Measurements from ENCODE around the gene ATOSA. TPM values are rescaled to one million over a fixed set of nuclear protein-coding genes. Genes with fewer than 3 reads are reported as not detected.
A peak's percentile ranks its signal among the peaks of the same experiment; 100 is the strongest.

The ATOSA gene
- total and polyA plus RNA-seq, 2 of the 13 experiments (the other 11 are each of a cell fraction or from before 2014, with no cell fraction given) = 6.6 to 16.3 TPM

DNA sequence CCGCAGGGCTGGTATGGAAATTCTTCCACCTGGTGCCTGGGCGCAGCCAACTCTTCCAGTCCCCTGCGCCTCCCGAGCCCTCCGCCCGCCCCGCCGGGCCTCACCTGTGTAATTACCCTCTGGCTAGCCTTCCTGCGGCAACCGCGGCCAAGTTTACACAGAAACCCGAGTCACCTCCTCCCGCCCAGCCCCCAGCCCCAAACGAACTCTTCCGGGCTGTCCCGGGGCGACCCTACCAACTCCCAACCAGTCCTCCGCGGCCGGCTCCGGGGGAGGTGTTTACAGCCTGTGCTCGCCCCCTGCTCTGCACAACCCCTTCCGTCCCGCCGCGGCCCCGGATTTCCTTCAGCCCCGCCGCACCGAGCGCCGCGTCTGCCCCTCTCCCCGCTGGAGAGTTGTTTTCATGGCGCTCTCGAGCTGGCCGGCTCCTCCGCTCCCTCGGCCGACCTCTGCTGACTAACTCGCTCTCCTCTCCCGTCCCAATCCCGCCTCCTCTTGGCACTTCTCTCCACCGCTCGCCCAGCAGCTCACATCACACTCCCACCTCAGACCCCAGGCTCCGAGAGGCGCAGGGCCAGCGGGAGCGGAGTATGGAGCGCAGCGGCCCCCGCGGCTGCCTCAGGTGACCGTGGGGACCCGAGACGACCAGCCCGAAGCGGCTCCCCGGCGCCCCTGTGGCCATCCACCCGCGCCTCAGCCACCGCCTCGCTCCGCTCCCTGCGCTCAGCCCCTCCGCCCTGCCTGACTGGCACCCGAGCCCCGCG is 538 bp downstream of the ATOSA start:
- peak overlapping the region; percentile 77 for H3K4me2 ChIP-seq (ENCODE audit: low read depth, low read length)
- H3K27ac ChIP-seq (ENCODE audit: extremely low read length, insufficient read depth, low read length) = peak overlapping the region; percentile 96
- in situ Hi-C loops (cut with HindIII; ENCODE audit: extremely low pct_ligation_motif_present, low pct_unique_long_range_greater_than_20kb) (no loop called here), intact Hi-C loops (cut with micrococcal nuclease; ENCODE audit: unreplicated experiment) (loop anchor here (1.0 to 10.0 kb wide), 5 partner anchors 26 to 154 kb away; partner anchors contain the start of genes ARPP19 and MYO5A)
- H3K79me2 ChIP-seq (ENCODE audit: insufficient read depth, low read length) = no peaks in the 10 kb centered on the region
- H3K36me3 ChIP-seq (replicated peaks in 1 of 2; ENCODE audit: control insufficient read depth in 1 of 2, insufficient read depth in 2 of 2, low read length in 2 of 2) = no peaks in the 10 kb centered on the region
- no peaks in the 10 kb centered on the region; a peak in 1 of 5 replicates for H3K27me3 ChIP-seq (ENCODE audit: control insufficient read depth in 1 of 2, insufficient read depth in 2 of 2, low read length in 2 of 2)
- POLR2A ChIA-PET = interaction anchor here (0.7 to 1.2 kb wide), 2 partner anchors 56 to 63 kb away, joined by 3 read pairs; no protein-coding TSS in a partner anchor
- H3K4me1 ChIP-seq (ENCODE audit: insufficient read depth, low read length) = peaks cover 14% of the 10 kb centered on the region
- CTCF ChIA-PET (ENCODE audit: low intra/inter-chr PET ratio, low total read pairs) = no interaction called here
- DNase-seq (ENCODE audit: low spot score) (peak; percentile 57), ATAC-seq (peak; percentile 81), FAIRE-seq (no peak)
- H3K9me3 ChIP-seq (ENCODE audit: low read length) = no peaks in the 10 kb centered on the region
- peak overlapping the region; percentile 84 to 98 (median 94) for H3K4me3 ChIP-seq (replicated peaks in 1 of 3; ENCODE audit: insufficient read depth in 1 of 3, low read depth in 2 of 3, low read length in 3 of 3)
- WGBS (ENCODE audit: low lambda C conversion rate) = 2% methylated on average over 30 of the region's 70 CpGs
- no peaks in the 10 kb centered on the region for H4K20me1 ChIP-seq (ENCODE audit: insufficient read depth, low read length)
- no TSS peak for BruUV-seq (replicated peaks)
- peak overlapping the region; percentile 82 for H3K9ac ChIP-seq (ENCODE audit: insufficient read depth, low read depth, low read length)
- no peak overlapping the region for H2AFZ ChIP-seq (ENCODE audit: low read length)
- no peak for TF ChIP-seq KLF13 (CRISPR knock-in tag; IDR thresholded peaks at IDR 0.05)
- TF ChIP-seq HDAC2 (CRISPR knock-in tag; IDR thresholded peaks at IDR 0.05) = no peak
- TF ChIP-seq ZNF468 (CRISPR knock-in tag; IDR thresholded peaks at IDR 0.05) = 0 out of 2 replicates have a peak, but pooled peaks have one; percentile 67
- TF ChIP-seq MEIS2 (CRISPR knock-in tag; IDR thresholded peaks at IDR 0.05) = no peak
- TF ChIP-seq ZNF646 (CRISPR knock-in tag; IDR thresholded peaks at IDR 0.05) = no peak
- TF ChIP-seq, protein P1, sequence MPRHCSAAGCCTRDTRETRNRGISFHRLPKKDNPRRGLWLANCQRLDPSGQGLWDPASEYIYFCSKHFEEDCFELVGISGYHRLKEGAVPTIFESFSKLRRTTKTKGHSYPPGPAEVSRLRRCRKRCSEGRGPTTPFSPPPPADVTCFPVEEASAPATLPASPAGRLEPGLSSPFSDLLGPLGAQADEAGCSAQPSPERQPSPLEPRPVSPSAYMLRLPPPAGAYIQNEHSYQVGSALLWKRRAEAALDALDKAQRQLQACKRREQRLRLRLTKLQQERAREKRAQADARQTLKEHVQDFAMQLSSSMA (CRISPR knock-in tag; IDR thresholded peaks at IDR 0.05) = peak; percentile 56; the same call in 1 of the 2 replicates
- TF ChIP-seq ZNF569 (CRISPR knock-in tag; IDR thresholded peaks at IDR 0.05; ENCODE audit: borderline replicate concordance) = peak; percentile 11; the same call in 1 of the 2 replicates
- TF ChIP-seq PHF20 (CRISPR knock-in tag; IDR thresholded peaks at IDR 0.05) = peak; percentile 9; the same call in 1 of the 2 replicates
- no peak for TF ChIP-seq BHLHE40 (IDR thresholded peaks at IDR 0.05; ENCODE audit: low read length)
- TF ChIP-seq SKI (IDR thresholded peaks at IDR 0.05; ENCODE audit: partially characterized antibody) = peak; percentile 70
- no peak for TF ChIP-seq DMTF1 (CRISPR knock-in tag; IDR thresholded peaks at IDR 0.05)
- peak; percentile 80; the same call in 1 of the 2 replicates for TF ChIP-seq HOXD1 (CRISPR knock-in tag; IDR thresholded peaks at IDR 0.05)
- TF ChIP-seq ZNF335 (CRISPR knock-in tag; IDR thresholded peaks at IDR 0.05) = no peak
- TF ChIP-seq NPAS2 (CRISPR knock-in tag; IDR thresholded peaks at IDR 0.05; ENCODE audit: borderline replicate concordance) = no peak
- TF ChIP-seq HOXA5 (CRISPR knock-in tag; IDR thresholded peaks at IDR 0.05) = no peak

All from HepG2 (cell line).